Uterus (tissue), 2 donors: ENCODE measurements around the gene KIN.

Experiments
- POLR2A ChIP-seq, 2 donors: fragments of 450-650 bp; IDR thresholded peaks; one replicate each; pipeline ENCODE4 v1.6.1; 2016; ENCODE audit warnings: antibody characterized with exemption in 2 of 2, mild to moderate bottlenecking in 1 of 2, moderate library complexity in 1 of 2
- TF ChIP-seq, protein P1 (sequence below), 4 experiments: fragments of 200-600 bp in 2 of 4; fragments of 450-650 bp in 2 of 4; sonication (generic) in 2 of 4; IDR thresholded peaks; one replicate each; pipeline ENCODE4 v1.5.1; 2016 to 2019; ENCODE audit warnings: antibody characterized with exemption in 4 of 4, mild to moderate bottlenecking in 2 of 4, moderate library complexity in 1 of 4

DNA sequence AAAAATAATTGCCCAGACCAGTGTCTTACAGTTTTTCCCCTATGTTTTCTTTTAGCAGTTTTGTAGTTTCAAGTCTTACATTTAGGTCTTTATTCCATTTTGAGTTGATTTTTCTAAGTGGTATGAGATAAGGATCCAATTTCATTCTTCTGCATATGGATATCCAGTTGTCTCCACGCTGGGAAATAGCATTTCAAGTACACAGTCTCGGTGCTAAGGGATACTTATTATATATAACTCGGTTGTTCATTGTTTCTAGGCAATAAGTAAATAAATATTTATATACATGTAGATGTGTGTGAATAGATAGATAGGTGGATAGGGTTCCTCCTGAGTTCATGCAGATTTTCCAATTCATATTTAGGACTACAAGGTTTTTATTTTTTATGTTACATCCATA lies 46.5 kb upstream of the KIN start:
- TF ChIP-seq, protein P1, sequence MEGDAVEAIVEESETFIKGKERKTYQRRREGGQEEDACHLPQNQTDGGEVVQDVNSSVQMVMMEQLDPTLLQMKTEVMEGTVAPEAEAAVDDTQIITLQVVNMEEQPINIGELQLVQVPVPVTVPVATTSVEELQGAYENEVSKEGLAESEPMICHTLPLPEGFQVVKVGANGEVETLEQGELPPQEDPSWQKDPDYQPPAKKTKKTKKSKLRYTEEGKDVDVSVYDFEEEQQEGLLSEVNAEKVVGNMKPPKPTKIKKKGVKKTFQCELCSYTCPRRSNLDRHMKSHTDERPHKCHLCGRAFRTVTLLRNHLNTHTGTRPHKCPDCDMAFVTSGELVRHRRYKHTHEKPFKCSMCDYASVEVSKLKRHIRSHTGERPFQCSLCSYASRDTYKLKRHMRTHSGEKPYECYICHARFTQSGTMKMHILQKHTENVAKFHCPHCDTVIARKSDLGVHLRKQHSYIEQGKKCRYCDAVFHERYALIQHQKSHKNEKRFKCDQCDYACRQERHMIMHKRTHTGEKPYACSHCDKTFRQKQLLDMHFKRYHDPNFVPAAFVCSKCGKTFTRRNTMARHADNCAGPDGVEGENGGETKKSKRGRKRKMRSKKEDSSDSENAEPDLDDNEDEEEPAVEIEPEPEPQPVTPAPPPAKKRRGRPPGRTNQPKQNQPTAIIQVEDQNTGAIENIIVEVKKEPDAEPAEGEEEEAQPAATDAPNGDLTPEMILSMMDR (IDR thresholded peaks at IDR 0.05), result no peak
- no peak for TF ChIP-seq POLR2A (IDR thresholded peaks at IDR 0.05)
